Measurements from ENCODE around the gene ZDHHC13.

GRCh38 chr11:19088791-19089190, 28.2 kb upstream of the ZDHHC13 start:
- TF ChIP-seq POLR2A (IDR thresholded peaks at IDR 0.05) (no peak), CTCF (IDR thresholded peaks at IDR 0.05) (no peak), POLR2AphosphoS5 (IDR thresholded peaks at IDR 0.05) (no peak)
